GM13977 (cell line): Measurements from ENCODE around the gene SEMA5B.
A peak's percentile ranks its signal among the peaks of the same experiment; 100 is the strongest.

ENCODE experiments used
- DNase-seq: peaks from one replicate; pipeline ENCODE4 v3.0.0; 2012; ENCODE audit warnings: low spot score
- in situ Hi-C: fragments of 300-500 bp; cut with MboI; formaldehyde crosslinking; loops from one replicate; pipeline ENCODE4 v1.12.0; 2022; ENCODE audit warnings: low sequenced_read_pairs, low pct_unique_long_range_greater_than_20kb, mixed read lengths, inconsistent platforms; ENCODE audit not compliant: unreplicated experiment
- TF ChIP-seq, protein P1 (sequence below): IDR thresholded peaks from 2 replicates; pipeline ENCODE4 v1.5.1; 2012; ENCODE audit warnings: mild to moderate bottlenecking, control low read depth; ENCODE audit not compliant: insufficient read depth; ENCODE audit errors: extremely low read depth, missing control alignments

Gene SEMA5B

DNA sequence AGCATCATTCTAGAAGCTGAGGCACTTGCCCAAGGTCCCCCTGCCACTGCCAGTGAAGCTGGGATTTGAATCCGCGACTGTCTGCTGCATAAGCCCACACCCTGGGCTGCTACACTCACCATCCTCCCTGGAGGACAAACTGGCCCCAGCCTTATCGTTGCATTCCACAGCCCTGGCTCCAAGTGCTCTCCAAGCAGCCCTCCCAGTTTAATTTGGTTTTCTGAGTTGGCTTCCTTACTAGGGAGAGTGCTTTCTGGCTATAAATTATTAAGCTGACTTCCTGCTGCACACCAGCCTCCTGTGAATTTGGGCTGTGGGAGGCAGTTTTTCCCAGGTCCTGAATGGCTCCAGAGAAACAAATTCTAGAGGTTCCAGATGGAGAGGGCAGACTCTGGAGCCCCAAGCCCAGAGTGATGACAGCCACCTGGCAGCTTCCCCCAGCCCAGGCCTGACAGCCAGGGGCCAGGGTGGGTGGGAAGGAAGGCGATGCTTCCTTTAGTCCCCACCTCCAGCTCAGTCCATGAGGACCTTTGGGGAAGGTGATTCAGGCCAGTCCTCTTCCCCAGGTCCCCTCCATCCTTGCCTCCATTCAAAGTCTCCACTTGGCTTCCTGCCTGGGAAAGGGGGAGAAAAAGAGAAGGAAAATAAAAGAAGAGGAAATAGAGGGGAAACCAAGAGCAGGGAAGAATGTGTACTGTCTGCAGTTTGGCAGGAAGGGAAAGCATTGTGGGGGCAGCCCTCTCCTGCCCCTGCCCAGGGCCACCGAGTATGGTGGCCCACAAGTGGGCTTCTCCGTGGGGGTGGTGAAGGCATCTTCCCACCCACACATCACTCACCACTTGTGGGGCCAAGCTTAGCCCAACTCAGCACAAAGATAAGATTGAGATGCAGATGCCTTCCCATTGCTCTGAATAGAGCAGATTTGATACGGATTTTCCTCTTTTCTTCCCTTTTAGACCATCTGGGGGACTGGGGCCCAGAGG, 69.6 kb downstream of the SEMA5B start:
- TF ChIP-seq, protein P1, sequence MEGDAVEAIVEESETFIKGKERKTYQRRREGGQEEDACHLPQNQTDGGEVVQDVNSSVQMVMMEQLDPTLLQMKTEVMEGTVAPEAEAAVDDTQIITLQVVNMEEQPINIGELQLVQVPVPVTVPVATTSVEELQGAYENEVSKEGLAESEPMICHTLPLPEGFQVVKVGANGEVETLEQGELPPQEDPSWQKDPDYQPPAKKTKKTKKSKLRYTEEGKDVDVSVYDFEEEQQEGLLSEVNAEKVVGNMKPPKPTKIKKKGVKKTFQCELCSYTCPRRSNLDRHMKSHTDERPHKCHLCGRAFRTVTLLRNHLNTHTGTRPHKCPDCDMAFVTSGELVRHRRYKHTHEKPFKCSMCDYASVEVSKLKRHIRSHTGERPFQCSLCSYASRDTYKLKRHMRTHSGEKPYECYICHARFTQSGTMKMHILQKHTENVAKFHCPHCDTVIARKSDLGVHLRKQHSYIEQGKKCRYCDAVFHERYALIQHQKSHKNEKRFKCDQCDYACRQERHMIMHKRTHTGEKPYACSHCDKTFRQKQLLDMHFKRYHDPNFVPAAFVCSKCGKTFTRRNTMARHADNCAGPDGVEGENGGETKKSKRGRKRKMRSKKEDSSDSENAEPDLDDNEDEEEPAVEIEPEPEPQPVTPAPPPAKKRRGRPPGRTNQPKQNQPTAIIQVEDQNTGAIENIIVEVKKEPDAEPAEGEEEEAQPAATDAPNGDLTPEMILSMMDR: no peak
- in situ Hi-C loops: no loop called here
- no peak for DNase-seq

DNA sequence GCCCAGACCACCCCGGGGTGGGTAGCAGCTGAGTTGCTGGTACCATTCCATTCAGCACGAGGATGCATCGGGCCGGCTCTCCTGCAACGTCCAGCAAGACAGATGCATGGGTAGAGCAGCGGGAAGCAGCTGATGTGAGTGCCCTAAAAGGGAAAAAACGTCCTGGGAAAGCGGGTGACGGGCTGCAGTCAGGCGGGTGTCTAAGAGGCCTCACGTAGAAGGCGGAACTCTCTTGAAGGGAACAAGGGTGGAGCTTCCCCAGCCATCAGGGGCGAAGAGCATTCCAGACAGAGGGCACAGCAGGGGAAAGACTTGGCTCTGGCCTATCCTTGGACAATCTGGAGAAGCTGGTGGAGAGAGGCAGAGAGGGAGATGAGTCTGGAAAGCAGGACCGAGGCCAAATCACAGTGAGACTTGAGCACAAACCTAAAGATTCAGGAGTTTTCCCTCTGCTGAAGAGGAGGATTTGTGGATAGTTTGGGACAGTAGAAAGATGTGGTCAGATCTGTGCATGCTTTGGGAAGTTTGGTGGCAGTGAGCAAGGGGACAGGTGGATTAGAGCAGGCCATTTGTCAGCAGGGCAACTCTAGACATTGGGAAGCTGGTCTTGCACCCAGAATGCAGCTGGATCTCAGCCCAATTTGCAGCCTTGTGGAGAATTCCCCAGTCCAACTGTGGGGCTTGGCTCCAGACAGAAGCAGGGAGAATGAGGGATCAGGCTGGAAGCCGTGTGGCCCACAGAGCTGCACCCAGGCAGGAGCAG, 70.7 kb downstream of the SEMA5B start:
- TF ChIP-seq, protein P1: no peak
- no peak for DNase-seq
- in situ Hi-C loops: no loop called here

DNA sequence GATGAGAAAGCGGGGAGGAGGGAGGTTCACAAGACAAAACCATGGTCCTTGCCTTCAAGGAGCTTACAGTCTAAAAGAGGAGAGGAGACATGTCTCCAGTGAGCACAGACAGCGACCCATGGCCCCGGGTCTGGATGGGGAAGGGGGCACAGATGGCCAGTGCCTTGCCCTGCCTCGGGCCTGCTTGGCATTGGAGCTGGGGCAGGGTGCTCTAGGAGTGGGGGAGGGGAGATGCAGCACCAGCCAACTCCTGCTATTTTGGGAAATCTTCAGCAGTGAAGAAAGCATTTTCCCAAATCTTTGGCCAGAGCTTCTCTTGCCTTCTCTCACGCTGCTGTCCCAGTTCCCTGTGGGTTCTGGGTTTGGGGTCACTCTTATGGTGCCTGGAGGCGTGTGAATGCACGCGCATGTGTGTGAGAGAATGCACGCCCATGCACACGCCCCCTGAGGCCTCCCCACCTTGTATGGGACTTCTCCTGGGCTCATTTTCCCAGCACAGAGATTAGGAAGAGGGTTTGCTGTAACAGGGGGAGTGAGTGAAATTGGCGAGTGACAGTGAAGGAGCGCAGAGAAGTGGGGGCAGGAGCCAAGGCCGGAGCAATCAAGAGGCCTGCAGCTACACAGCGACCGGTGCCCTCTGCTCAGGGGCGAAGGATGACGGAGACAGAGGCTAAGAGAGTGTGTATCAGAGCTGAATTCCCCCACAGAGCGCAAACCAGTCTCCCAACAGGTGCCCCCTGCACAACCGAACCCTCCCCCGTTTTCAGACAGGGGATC, 71.5 kb downstream of the SEMA5B start:
- TF ChIP-seq, protein P1: no peak
- DNase-seq: no peak
- in situ Hi-C loops: no loop called here

DNA sequence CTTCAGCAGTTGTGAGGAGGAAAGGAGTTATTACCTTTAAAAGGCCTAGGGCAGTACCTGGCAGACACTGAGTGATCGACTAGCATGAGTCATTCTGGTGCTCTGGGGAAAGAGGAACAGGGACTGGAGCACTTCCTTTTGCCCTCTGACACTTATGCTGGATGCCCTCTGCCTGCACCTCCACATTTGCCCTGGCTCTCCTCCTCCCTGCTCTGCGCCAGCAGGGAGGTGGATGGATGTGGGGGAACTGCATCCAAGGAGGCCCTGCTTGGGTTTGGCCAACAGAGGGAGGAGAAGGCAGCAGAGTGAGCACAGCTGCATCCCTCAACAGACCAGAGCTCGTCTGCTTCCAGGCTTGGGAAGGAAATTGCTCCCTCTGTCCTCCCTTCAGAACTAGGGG, 75.0 kb downstream of the SEMA5B start:
- in situ Hi-C loops: no loop called here
- DNase-seq: no peak

DNA sequence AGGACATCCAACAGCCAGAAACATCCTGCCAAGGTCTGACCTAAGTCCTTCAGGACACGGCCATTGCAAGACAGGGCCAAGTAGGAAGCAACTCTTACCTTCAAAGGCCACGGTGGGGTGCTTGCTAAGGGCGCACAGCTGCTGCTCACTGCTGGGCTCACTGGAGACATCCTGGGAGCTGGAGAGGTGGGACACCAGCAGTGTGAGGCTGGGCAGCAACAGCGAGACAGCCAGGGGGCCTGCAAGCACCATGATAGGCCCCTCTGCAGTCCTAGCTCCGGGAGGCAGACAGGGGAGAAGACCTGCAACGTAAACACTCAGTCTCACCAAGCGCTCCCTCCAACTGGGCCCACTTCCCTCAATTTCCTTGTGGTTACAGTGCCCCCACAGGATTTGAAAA, 79.2 kb downstream of the SEMA5B start:
- TF ChIP-seq, protein P1: peak; percentile 14
- in situ Hi-C loops: no loop called here
- DNase-seq: no peak

More for the DNA sequence above, 75.0 kb downstream of the SEMA5B start:
- TF ChIP-seq, protein P1: no peak

DNA sequence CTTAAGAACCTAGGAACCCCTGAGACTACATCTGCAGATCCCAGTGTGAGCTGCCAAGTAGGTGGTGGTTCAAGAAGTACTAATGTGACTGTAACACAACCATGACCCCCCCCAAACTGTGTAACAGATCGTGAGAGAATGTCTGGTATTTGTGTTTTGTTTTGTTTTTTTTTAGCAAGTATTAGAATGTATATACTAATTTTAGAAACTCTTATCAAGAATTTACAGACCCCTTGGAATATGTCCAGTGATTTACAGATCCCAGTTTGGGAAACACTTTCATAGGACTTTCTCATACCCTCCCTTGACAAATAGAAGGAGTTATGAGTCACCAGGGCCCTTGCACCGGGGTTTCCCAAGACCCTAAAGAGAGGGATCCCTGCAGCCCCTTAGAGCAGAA, 79.8 kb downstream of the SEMA5B start:
- in situ Hi-C loops: no loop called here
- TF ChIP-seq, protein P1: no peak
- DNase-seq: no peak
